Tibial nerve (tissue), 4 donors: Measurements from ENCODE around the gene CARD18. TPM values are rescaled to one million over a fixed set of nuclear protein-coding genes. Genes with fewer than 3 reads are reported as not detected.

ENCODE experiments used
- total RNA-seq, 4 donors: library from RNA; depleted of rRNA; stranded (reverse); fragments of >200 nt; gene quantifications; one replicate each; pipeline ENCODE4 v1.1.0, GENCODE V29; 2016

Gene CARD18
- total RNA-seq, 4 donors from 2014 or later: not detected

Other genes starting within 250 kb of the CARD18 start
- 1 to 10 TPM in 3 of 4 donors, not detected in 1; 1.7 to 2.3 (median 2.2) TPM for gene CASP12, start 241.3 kb downstream of the CARD18 start, total RNA-seq
- gene CASP4, start 171.2 kb downstream of the CARD18 start, total RNA-seq: 100 to 1,000 TPM in 1 of 4 donors, 10 to 100 TPM in 3; 60.7 to 105 (median 85.4) TPM
- under 1 TPM in 1 of 4 donors, not detected in 3; 0.30 TPM for gene CASP5, start 116.6 kb downstream of the CARD18 start, total RNA-seq
- 10 to 100 TPM in 1 of 4 donors, 1 to 10 TPM in 3; 8.5 to 15.0 (median 8.9) TPM for gene CASP1, start 104.6 kb downstream of the CARD18 start, total RNA-seq
- 10 to 100 TPM in 3 of 4 donors, 1 to 10 TPM in 1; 1.5 to 21.6 (median 17.1) TPM for gene CARD16, start 94.4 kb downstream of the CARD18 start, total RNA-seq